Neural cell (in vitro differentiated cells): ENCODE measurements around the gene MPO. TPM values are rescaled to one million over a fixed set of nuclear protein-coding genes. Genes with fewer than 3 reads are reported as not detected.

ENCODE experiments used
- H2AFZ ChIP-seq: fragments of 200-600, 300-800 bp; sonication (generic), shearing (Covaris generic); 2 replicates; pipeline ENCODE4 v1.6.0; 2014; ENCODE audit warnings: low read depth, mild to moderate bottlenecking, antibody characterized with exemption, low read length, moderate library complexity
- H3F3A ChIP-seq: fragments of 200-600 bp; shearing (Covaris generic); 2 replicates; pipeline ENCODE4 v1.6.1; 2016; ENCODE audit warnings: mild to moderate bottlenecking, moderate library complexity, mixed read lengths, antibody characterized with exemption, low read length; ENCODE audit not compliant: insufficient read depth, poor library complexity, severe bottlenecking
- H3K27ac ChIP-seq: fragments of 200-600, 300-800 bp; sonication (generic), shearing (Covaris generic); 2 replicates; pipeline ENCODE4 v1.5.1; 2014; ENCODE audit warnings: mild to moderate bottlenecking, low read length, moderate library complexity
- H3K27me3 ChIP-seq: fragments of 300-800, 200-600 bp; sonication (generic), shearing (Covaris generic); 2 replicates; pipeline ENCODE4 v1.6.0; 2014; ENCODE audit warnings: mild to moderate bottlenecking, low read depth, low read length, moderate library complexity; ENCODE audit not compliant: insufficient read depth
- H3K36me3 ChIP-seq: fragments of 300-800, 200-600 bp; sonication (generic), shearing (Covaris generic); 2 replicates; pipeline ENCODE4 v1.5.1; 2014; ENCODE audit warnings: mild to moderate bottlenecking, antibody characterized with exemption, low read length, moderate library complexity; ENCODE audit not compliant: insufficient read depth
- H3K4me2 ChIP-seq: fragments of 300-800, 200-600 bp; sonication (generic), shearing (Covaris generic); 2 replicates; pipeline ENCODE4 v1.6.0; 2014; ENCODE audit warnings: mild to moderate bottlenecking, low read length
- H3K4me3 ChIP-seq: fragments of 300-800, 200-600 bp; sonication (generic), shearing (Covaris generic); 2 replicates; pipeline ENCODE4 v1.5.1; 2014; ENCODE audit warnings: mild to moderate bottlenecking, low read length, moderate library complexity
- H3K79me2 ChIP-seq: fragments of 200-600 bp; shearing (Covaris generic); replicated peaks from 2 replicates; pipeline ENCODE4 v1.6.0; 2014; ENCODE audit warnings: mild to moderate bottlenecking, low read length, moderate library complexity; ENCODE audit not compliant: insufficient read depth
- H3K9ac ChIP-seq: fragments of 300-800, 200-600 bp; sonication (generic), shearing (Covaris generic); 2 replicates; pipeline ENCODE4 v1.6.1; 2016; ENCODE audit warnings: mild to moderate bottlenecking, low read length, mixed read lengths
- H3K9me2 ChIP-seq: fragments of 200-600 bp; shearing (Covaris generic); 2 replicates; pipeline ENCODE4 v1.6.1; 2016; ENCODE audit warnings: mild to moderate bottlenecking, low read length, mixed read lengths; ENCODE audit not compliant: insufficient read depth
- H3K9me3 ChIP-seq: fragments of 200-600, 300-800 bp; sonication (generic), shearing (Covaris generic); 2 replicates; pipeline ENCODE4 v1.6.1; 2016; ENCODE audit warnings: mild to moderate bottlenecking, mixed run types, low read length, moderate library complexity, mixed read lengths
- H4K20me1 ChIP-seq: fragments of 200-600 bp; shearing (Covaris generic); 2 replicates; pipeline ENCODE4 v1.6.1; 2016; ENCODE audit warnings: mild to moderate bottlenecking, mixed run types; ENCODE audit not compliant: insufficient read depth
- EP300 ChIP-seq: fragments of 450-650 bp; conservative IDR thresholded peaks from 2 replicates; pipeline ENCODE4 v1.6.1; 2014; ENCODE audit warnings: antibody characterized with exemption, mild to moderate bottlenecking, moderate library complexity; ENCODE audit not compliant: poor library complexity, severe bottlenecking
- EZH2 ChIP-seq: fragments of 200-600, 300-800 bp; shearing (Covaris generic), sonication (generic); IDR thresholded peaks from 2 replicates; pipeline ENCODE4 v1.6.1; 2014; ENCODE audit warnings: antibody characterized with exemption, low read length, borderline replicate concordance, mild to moderate bottlenecking; ENCODE audit not compliant: insufficient read depth, poor library complexity, severe bottlenecking
- MXI1 ChIP-seq: fragments of 450-650 bp; conservative IDR thresholded peaks from 2 replicates; pipeline ENCODE4 v1.6.1; 2014; ENCODE audit warnings: antibody characterized with exemption, mild to moderate bottlenecking; ENCODE audit not compliant: poor library complexity, severe bottlenecking
- POLR2AphosphoS5 ChIP-seq: IDR thresholded peaks from 2 replicates; pipeline ENCODE4 v1.6.1; 2012
- RAD21 ChIP-seq: fragments of 450-650 bp; conservative IDR thresholded peaks from 2 replicates; pipeline ENCODE4 v1.6.1; 2014; ENCODE audit warnings: antibody characterized with exemption, mild to moderate bottlenecking, moderate library complexity
- SMC3 ChIP-seq: fragments of 450-650 bp; conservative IDR thresholded peaks from 2 replicates; pipeline ENCODE4 v1.6.1; 2014; ENCODE audit warnings: antibody characterized with exemption, mild to moderate bottlenecking, moderate library complexity; ENCODE audit not compliant: poor library complexity
- TAF1 ChIP-seq: IDR thresholded peaks from 2 replicates; pipeline ENCODE4 v1.6.1; 2012; ENCODE audit warnings: low read depth
- polyA plus RNA-seq: library from polyadenylated mRNA; depleted of rRNA; stranded (reverse); fragments of >200 nt; gene quantifications from 2 replicates; pipeline ENCODE4 v1.2.3, GENCODE V29; 2014
- TF ChIP-seq, protein P1 (sequence below): IDR thresholded peaks from 2 replicates; pipeline ENCODE4 v1.6.1; 2012; ENCODE audit warnings: borderline replicate concordance
- TF ChIP-seq, protein P2 (sequence below): fragments of 450-650 bp; IDR thresholded peaks from 2 replicates; pipeline ENCODE4 v1.5.1; 2014; ENCODE audit warnings: antibody characterized with exemption, mild to moderate bottlenecking, moderate library complexity; ENCODE audit not compliant: poor library complexity, severe bottlenecking

The MPO gene
- polyA plus RNA-seq, 1 donor from 2014 or later, result not detected

DNA sequence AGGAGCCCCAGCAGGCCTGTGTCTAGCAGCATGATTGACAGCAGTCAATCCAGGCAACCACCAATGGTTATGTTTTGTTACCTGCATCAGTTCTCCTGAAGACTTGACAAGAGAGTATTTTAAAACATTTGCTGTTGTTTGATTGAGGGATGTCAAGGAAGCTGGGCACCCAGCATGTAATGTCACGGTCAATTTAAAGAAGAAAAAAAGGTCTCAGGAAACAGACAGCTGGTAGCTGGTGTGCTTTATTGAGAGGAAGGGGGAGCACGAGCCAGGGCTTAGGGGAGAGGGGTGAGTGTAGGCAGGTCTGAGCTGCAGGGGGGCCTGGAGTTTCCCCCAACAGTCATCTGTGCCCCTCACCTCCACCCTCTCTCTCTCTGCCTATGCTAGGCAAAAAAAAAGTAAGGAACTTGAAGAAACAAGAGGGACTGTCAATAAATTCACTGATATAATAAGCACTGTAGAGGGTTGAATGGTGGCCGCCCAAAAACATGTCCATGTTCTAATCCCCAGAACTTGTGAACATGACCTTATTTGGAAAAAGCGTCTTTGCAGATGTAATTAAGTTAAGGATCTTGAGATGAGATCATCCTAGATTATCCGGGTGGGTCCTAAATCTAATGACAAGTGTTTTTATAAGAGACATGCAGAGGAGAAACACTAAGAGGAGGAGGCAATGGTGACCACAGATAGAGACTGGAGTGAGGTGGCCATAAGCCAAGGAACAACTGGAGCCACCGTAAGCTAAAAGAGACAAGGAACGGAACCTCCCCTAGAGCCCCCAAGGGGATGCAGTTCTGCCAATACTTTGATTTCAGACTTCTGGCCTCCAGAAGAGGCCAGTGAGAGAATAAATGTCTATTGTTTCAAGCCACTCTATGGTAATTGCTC is 33.3 kb upstream of the MPO start:
- Histone ChIP-seq H2AFZ (no peak overlapping the region), H3K36me3 (no peaks in the 10 kb centered on the region), H3K9ac (no peak overlapping the region), H3K27ac (no peak overlapping the region), H3K4me3 (no peak overlapping the region), H3K79me2 (no peaks in the 10 kb centered on the region), H3K27me3 (no peaks in the 10 kb centered on the region), H3K9me2 (no peaks in the 10 kb centered on the region), H3K4me2 (no peak overlapping the region), H3K9me3 (no peaks in the 10 kb centered on the region), H3F3A (no peaks in the 10 kb centered on the region), H4K20me1 (no peaks in the 10 kb centered on the region)
- TF ChIP-seq POLR2AphosphoS5 (peak; percentile 15), EP300 (peak; percentile 64), TAF1 (no peak)

DNA sequence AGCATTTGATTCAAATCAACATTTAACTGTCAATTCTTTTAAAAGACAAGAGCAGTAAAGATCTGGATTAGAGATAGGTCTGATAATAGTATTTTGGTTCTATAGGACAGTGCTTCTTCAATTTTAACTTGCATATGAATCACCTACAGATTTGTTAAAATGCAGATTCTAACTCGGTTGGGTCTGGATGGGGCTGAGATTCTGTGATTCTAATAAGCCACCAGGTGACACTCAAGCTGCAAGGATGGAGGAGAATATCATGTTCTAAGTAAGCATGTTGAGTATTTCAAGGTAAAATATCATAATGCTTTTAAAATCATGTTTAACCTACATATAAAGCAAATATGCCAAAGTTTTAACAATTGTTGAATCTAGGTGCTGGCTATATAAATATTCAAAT is 32.1 kb upstream of the MPO start:
- H3K36me3 ChIP-seq, result no peaks in the 10 kb centered on the region
- H3K9ac ChIP-seq, result no peak overlapping the region
- TF ChIP-seq, protein P1, sequence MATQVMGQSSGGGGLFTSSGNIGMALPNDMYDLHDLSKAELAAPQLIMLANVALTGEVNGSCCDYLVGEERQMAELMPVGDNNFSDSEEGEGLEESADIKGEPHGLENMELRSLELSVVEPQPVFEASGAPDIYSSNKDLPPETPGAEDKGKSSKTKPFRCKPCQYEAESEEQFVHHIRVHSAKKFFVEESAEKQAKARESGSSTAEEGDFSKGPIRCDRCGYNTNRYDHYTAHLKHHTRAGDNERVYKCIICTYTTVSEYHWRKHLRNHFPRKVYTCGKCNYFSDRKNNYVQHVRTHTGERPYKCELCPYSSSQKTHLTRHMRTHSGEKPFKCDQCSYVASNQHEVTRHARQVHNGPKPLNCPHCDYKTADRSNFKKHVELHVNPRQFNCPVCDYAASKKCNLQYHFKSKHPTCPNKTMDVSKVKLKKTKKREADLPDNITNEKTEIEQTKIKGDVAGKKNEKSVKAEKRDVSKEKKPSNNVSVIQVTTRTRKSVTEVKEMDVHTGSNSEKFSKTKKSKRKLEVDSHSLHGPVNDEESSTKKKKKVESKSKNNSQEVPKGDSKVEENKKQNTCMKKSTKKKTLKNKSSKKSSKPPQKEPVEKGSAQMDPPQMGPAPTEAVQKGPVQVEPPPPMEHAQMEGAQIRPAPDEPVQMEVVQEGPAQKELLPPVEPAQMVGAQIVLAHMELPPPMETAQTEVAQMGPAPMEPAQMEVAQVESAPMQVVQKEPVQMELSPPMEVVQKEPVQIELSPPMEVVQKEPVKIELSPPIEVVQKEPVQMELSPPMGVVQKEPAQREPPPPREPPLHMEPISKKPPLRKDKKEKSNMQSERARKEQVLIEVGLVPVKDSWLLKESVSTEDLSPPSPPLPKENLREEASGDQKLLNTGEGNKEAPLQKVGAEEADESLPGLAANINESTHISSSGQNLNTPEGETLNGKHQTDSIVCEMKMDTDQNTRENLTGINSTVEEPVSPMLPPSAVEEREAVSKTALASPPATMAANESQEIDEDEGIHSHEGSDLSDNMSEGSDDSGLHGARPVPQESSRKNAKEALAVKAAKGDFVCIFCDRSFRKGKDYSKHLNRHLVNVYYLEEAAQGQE, result no peak
- TF ChIP-seq EP300, result no peak
- no peak for TF ChIP-seq TAF1
- no peak for TF ChIP-seq RAD21
- no peak for TF ChIP-seq SMC3
- no peak for TF ChIP-seq POLR2AphosphoS5
- no peak for TF ChIP-seq MXI1
- TF ChIP-seq, protein P2, sequence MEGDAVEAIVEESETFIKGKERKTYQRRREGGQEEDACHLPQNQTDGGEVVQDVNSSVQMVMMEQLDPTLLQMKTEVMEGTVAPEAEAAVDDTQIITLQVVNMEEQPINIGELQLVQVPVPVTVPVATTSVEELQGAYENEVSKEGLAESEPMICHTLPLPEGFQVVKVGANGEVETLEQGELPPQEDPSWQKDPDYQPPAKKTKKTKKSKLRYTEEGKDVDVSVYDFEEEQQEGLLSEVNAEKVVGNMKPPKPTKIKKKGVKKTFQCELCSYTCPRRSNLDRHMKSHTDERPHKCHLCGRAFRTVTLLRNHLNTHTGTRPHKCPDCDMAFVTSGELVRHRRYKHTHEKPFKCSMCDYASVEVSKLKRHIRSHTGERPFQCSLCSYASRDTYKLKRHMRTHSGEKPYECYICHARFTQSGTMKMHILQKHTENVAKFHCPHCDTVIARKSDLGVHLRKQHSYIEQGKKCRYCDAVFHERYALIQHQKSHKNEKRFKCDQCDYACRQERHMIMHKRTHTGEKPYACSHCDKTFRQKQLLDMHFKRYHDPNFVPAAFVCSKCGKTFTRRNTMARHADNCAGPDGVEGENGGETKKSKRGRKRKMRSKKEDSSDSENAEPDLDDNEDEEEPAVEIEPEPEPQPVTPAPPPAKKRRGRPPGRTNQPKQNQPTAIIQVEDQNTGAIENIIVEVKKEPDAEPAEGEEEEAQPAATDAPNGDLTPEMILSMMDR, result no peak
- no peak for TF ChIP-seq EZH2

More for the DNA sequence above, 32.1 kb upstream of the MPO start:
- Histone ChIP-seq H3K79me2 (no peaks in the 10 kb centered on the region), H3K27me3 (no peaks in the 10 kb centered on the region), H3K4me2 (no peak overlapping the region), H3K4me3 (no peak overlapping the region), H3K9me3 (no peaks in the 10 kb centered on the region), H3F3A (no peaks in the 10 kb centered on the region), H4K20me1 (no peaks in the 10 kb centered on the region), H3K27ac (no peak overlapping the region), H3K9me2 (no peaks in the 10 kb centered on the region), H2AFZ (no peak overlapping the region)
